GM23248 (cell line): Measurements from ENCODE around the gene CAST. TPM values are rescaled to one million over a fixed set of nuclear protein-coding genes. Genes with fewer than 3 reads are reported as not detected.

Experiments used
- DNase-seq: peaks from one replicate; pipeline ENCODE4 v3.0.0-alpha.2; 2015
- H2AFZ ChIP-seq: fragments of 200-600 bp; sonication (generic); 2 replicates; pipeline ENCODE4 v1.6.1; 2016; ENCODE audit warnings: antibody characterized with exemption
- H3F3A ChIP-seq: fragments of 200-600 bp; sonication (generic); 2 replicates; pipeline ENCODE4 v1.6.1; 2016; ENCODE audit warnings: mild to moderate bottlenecking, antibody characterized with exemption, mixed run types; ENCODE audit not compliant: insufficient read depth
- H3K27ac ChIP-seq: fragments of 200-600 bp; sonication (generic); 2 replicates; pipeline ENCODE4 v1.5.1; 2016; ENCODE audit warnings: mild to moderate bottlenecking
- H3K27me3 ChIP-seq: fragments of 200-600 bp; sonication (generic); replicated peaks from 2 replicates; pipeline ENCODE4 v1.6.1; 2016; ENCODE audit warnings: mild to moderate bottlenecking; ENCODE audit not compliant: insufficient read depth
- H3K36me3 ChIP-seq: fragments of 200-600 bp; sonication (generic); 2 replicates; pipeline ENCODE4 v1.6.1; 2016; ENCODE audit warnings: low read depth, mild to moderate bottlenecking
- H3K4me1 ChIP-seq: fragments of 200-600 bp; sonication (generic); 2 replicates; pipeline ENCODE4 v1.6.1; 2016; ENCODE audit warnings: mild to moderate bottlenecking; ENCODE audit not compliant: insufficient read depth
- H3K4me2 ChIP-seq: fragments of 200-600 bp; sonication (generic); one replicate; pipeline ENCODE4 v1.6.1; 2016; ENCODE audit warnings: mild to moderate bottlenecking; ENCODE audit not compliant: unreplicated experiment
- H3K4me3 ChIP-seq: fragments of 200-600 bp; sonication (generic); 2 replicates; pipeline ENCODE4 v1.5.1; 2016; ENCODE audit warnings: mild to moderate bottlenecking
- H3K79me2 ChIP-seq: fragments of 200-600 bp; sonication (generic); 2 replicates; pipeline ENCODE4 v1.6.1; 2016; ENCODE audit warnings: mild to moderate bottlenecking; ENCODE audit not compliant: insufficient read depth
- H3K9ac ChIP-seq: fragments of 200-600 bp; sonication (generic); 2 replicates; pipeline ENCODE4 v1.6.1; 2016; ENCODE audit warnings: mild to moderate bottlenecking
- H3K9me2 ChIP-seq: fragments of 200-600 bp; sonication (generic); 2 replicates; pipeline ENCODE4 v1.6.1; 2016; ENCODE audit warnings: mixed run types, mild to moderate bottlenecking, moderate library complexity; ENCODE audit not compliant: insufficient read depth
- H3K9me3 ChIP-seq: fragments of 200-600 bp; sonication (generic); one replicate; pipeline ENCODE4 v1.6.1; 2017; ENCODE audit warnings: low read depth
- H4K20me1 ChIP-seq: fragments of 200-600 bp; sonication (generic); 2 replicates; pipeline ENCODE4 v1.6.0; 2016; ENCODE audit not compliant: insufficient read depth
- EZH2 ChIP-seq: fragments of 200-600 bp; sonication (generic); IDR thresholded peaks from 2 replicates; pipeline ENCODE4 v1.6.1; 2018; ENCODE audit warnings: antibody characterized with exemption, mild to moderate bottlenecking; ENCODE audit not compliant: insufficient read depth, poor library complexity, severe bottlenecking
- EZH2phosphoT487 ChIP-seq: fragments of 200-600 bp; sonication (generic); IDR thresholded peaks from 2 replicates; pipeline ENCODE4 v1.6.1; 2018; ENCODE audit warnings: antibody characterized with exemption, moderate library complexity, mild to moderate bottlenecking, low read depth; ENCODE audit not compliant: insufficient read depth
- WGBS, 2 experiments: methylation state at CpG; one replicate each; pipeline ENCODE4 v1.1.6; 2015 to 2017; ENCODE audit warnings: low lambda C conversion rate in 2 of 2, low coverage in 1 of 2; ENCODE audit errors: missing lambda C conversion rate in 2 of 2; 5-methylcytosine and 5-hydroxymethylcytosine counted together
- in situ Hi-C: fragments of 300-500 bp; cut with MboI; formaldehyde crosslinking; loops from 2 replicates; pipeline ENCODE4 v1.15.0; 2020
- polyA plus RNA-seq: library from polyadenylated mRNA; unstranded; fragments of >200 nt; fragmentation: Nextera tagmentation; extraction: Ambion mirVana; gene quantifications from 2 replicates; pipeline ENCODE4 v1.2.1, GENCODE V29; 2016
- total RNA-seq: library from RNA; depleted of rRNA; stranded (reverse); fragments of >200 nt; shearing (Covaris generic); gene quantifications from 2 replicates; pipeline ENCODE4 v1.2.3, GENCODE V29; 2014

Gene CAST
- total and polyA plus RNA-seq, 2 experiments from 2014 or later = 179 to 196 TPM

GRCh38 chr5:96736937-96737336 lies 74.8 kb downstream of the CAST start:
- 64 to 66% methylated on average over 3 of the region's 3 CpGs for WGBS, 2 experiments
- Histone ChIP-seq H3K4me3 (no peak overlapping the region), H3F3A (peaks cover 33% of the 10 kb centered on the region), H3K9me2 (no peaks in the 10 kb centered on the region), H3K9me3 (no peaks in the 10 kb centered on the region), H3K27me3 (no peaks in the 10 kb centered on the region), H3K27ac (no peak overlapping the region), H3K4me2 (no peak overlapping the region), H2AFZ (no peak overlapping the region), H3K4me1 (peaks cover 36% of the 10 kb centered on the region), H3K9ac (no peak overlapping the region), H4K20me1 (no peaks in the 10 kb centered on the region), H3K79me2 (peaks cover 19% of the 10 kb centered on the region), H3K36me3 (peaks cover 63% of the 10 kb centered on the region)
- no peak for TF ChIP-seq EZH2phosphoT487
- TF ChIP-seq EZH2 = no peak
- in situ Hi-C loops = no loop called here
- no peak for DNase-seq

- no peak overlapping the region for H2AFZ ChIP-seq
- TF ChIP-seq EZH2 (no peak), EZH2phosphoT487 (no peak)
- in situ Hi-C loops = no loop called here
- H3K9me3 ChIP-seq = no peaks in the 10 kb centered on the region
- H3K9me2 ChIP-seq = no peaks in the 10 kb centered on the region
- DNase-seq = no peak
- 99% methylated on average over 3 of the region's 3 CpGs for WGBS, 2 experiments
- peaks cover 88% of the 10 kb centered on the region for H3K36me3 ChIP-seq
- H3K27ac ChIP-seq = no peak overlapping the region
- H3K4me3 ChIP-seq = no peak overlapping the region
- H3K79me2 ChIP-seq = no peaks in the 10 kb centered on the region
- no peaks in the 10 kb centered on the region for H4K20me1 ChIP-seq
- H3K4me2 ChIP-seq = no peak overlapping the region
- H3F3A ChIP-seq = peaks cover 22% of the 10 kb centered on the region
- H3K4me1 ChIP-seq = peaks cover 28% of the 10 kb centered on the region
- no peak overlapping the region for H3K9ac ChIP-seq
- H3K27me3 ChIP-seq = no peaks in the 10 kb centered on the region
Measured at GRCh38 chr5:96741106-96741505, 78.9 kb downstream of the CAST start.

GRCh38 chr5:96741891-96742309 lies 79.7 kb downstream of the CAST start:
- H2AFZ ChIP-seq = no peak overlapping the region
- peaks cover 25% of the 10 kb centered on the region for H3K4me1 ChIP-seq
- no peak for DNase-seq
- TF ChIP-seq EZH2 = no peak
- no peaks in the 10 kb centered on the region for H3K9me2 ChIP-seq
- no peaks in the 10 kb centered on the region for H4K20me1 ChIP-seq
- H3K9ac ChIP-seq = no peak overlapping the region
- H3F3A ChIP-seq = peaks cover 23% of the 10 kb centered on the region
- peaks cover 87% of the 10 kb centered on the region for H3K36me3 ChIP-seq
- no peaks in the 10 kb centered on the region for H3K9me3 ChIP-seq
- no peaks in the 10 kb centered on the region for H3K27me3 ChIP-seq
- H3K4me3 ChIP-seq = no peak overlapping the region
- in situ Hi-C loops = no loop called here
- no peak overlapping the region for H3K27ac ChIP-seq
- no peaks in the 10 kb centered on the region for H3K79me2 ChIP-seq
- 12 to 20% methylated on average over 3 of the region's 3 CpGs for WGBS, 2 experiments
- no peak overlapping the region for H3K4me2 ChIP-seq

- WGBS, 2 experiments = 67 to 71% methylated on average over 9 of the region's 9 CpGs
Measured at GRCh38 chr5:96742538-96742937, 80.4 kb downstream of the CAST start.

More at GRCh38 chr5:96742538-96742937, 80.4 kb downstream of the CAST start:
- no peak overlapping the region for H3K4me2 ChIP-seq
- DNase-seq = no peak
- H3K9ac ChIP-seq = no peak overlapping the region
- H2AFZ ChIP-seq = no peak overlapping the region
- no peaks in the 10 kb centered on the region for H3K9me2 ChIP-seq
- no peaks in the 10 kb centered on the region for H4K20me1 ChIP-seq
- no peaks in the 10 kb centered on the region for H3K79me2 ChIP-seq
- H3K4me3 ChIP-seq = no peak overlapping the region
- no peaks in the 10 kb centered on the region for H3K27me3 ChIP-seq
- TF ChIP-seq EZH2 (no peak), EZH2phosphoT487 (no peak)
- no peaks in the 10 kb centered on the region for H3K9me3 ChIP-seq
- peaks cover 23% of the 10 kb centered on the region for H3K4me1 ChIP-seq
- H3K36me3 ChIP-seq = peaks cover 88% of the 10 kb centered on the region
- peak overlapping the region; percentile 39; the same call in 1 of the 2 replicates for H3K27ac ChIP-seq
- peaks cover 27% of the 10 kb centered on the region for H3F3A ChIP-seq
- in situ Hi-C loops = no loop called here
